Peyer's patch (tissue), 4 donors: ENCODE measurements around the gene G6PC3.

Experiments used
- POLR2A ChIP-seq, 2 donors: fragments of 450-650 bp; IDR thresholded peaks; one replicate each; pipeline ENCODE4 v1.5.1; 2017; ENCODE audit warnings: antibody characterized with exemption in 2 of 2, mild to moderate bottlenecking in 2 of 2, moderate library complexity in 2 of 2
- TF ChIP-seq, protein P1 (sequence below), 6 experiments: fragments of 450-650 bp in 4 of 6; fragments of 200-600 bp in 2 of 6; sonication (generic) in 1 of 6; IDR thresholded peaks; one replicate each; pipeline ENCODE4 v1.5.1; 2017 to 2019; ENCODE audit warnings: antibody characterized with exemption in 6 of 6, mild to moderate bottlenecking in 3 of 6, moderate library complexity in 1 of 6

DNA sequence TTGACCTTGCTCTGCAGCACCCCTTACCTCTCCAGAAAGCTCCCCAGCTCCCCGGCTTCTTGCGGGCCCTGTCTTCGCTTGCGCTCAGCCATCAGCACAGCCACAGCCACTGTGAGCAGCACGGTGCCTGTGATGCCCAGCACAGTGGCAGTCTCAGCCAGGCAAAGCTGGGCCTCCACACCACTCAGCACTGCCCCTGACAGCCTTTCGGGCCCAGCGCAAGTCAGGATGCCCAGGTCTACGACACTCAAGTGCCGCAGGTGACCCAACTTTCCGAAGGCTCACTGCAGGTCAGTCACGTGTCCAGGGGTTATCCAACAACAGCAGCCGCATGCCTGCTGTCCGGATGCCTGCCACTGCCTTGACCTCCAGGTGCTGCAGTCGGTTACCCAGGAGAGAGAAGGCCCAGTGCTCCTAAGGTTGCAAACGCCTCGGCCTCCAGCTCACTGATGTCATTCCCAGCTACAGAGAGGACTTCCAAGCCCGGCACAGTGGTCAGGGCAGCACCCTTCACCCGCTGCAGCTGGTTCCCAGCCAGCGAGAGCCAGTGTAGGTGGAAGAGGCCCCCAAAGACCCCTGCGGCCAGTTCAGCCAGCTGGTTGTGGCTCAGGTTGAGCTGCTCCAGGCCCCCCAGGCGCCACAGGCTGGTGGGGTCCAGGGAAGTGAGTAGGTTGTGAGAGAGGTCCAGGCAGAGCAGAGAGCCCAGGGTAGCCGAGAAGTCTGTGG is 46.8 kb upstream of the G6PC3 start:
- no peak for TF ChIP-seq POLR2A (IDR thresholded peaks at IDR 0.05)
- TF ChIP-seq, protein P1, sequence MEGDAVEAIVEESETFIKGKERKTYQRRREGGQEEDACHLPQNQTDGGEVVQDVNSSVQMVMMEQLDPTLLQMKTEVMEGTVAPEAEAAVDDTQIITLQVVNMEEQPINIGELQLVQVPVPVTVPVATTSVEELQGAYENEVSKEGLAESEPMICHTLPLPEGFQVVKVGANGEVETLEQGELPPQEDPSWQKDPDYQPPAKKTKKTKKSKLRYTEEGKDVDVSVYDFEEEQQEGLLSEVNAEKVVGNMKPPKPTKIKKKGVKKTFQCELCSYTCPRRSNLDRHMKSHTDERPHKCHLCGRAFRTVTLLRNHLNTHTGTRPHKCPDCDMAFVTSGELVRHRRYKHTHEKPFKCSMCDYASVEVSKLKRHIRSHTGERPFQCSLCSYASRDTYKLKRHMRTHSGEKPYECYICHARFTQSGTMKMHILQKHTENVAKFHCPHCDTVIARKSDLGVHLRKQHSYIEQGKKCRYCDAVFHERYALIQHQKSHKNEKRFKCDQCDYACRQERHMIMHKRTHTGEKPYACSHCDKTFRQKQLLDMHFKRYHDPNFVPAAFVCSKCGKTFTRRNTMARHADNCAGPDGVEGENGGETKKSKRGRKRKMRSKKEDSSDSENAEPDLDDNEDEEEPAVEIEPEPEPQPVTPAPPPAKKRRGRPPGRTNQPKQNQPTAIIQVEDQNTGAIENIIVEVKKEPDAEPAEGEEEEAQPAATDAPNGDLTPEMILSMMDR (IDR thresholded peaks at IDR 0.05): no peak
